ENCODE results near the gene TMEM161B.
"Not testable (repeated sequence)": the region's sequence is repeated elsewhere in the genome, so short reads cannot be mapped to it uniquely, and the experiment has no call there.

The TMEM161B gene

GRCh38 chr5:88190106-88190834, 78.4 kb downstream of the TMEM161B start:
- no peak for ATAC-seq
- TF ChIP-seq ZNF70 (CRISPR knock-in tag; IDR thresholded peaks at IDR 0.05) (no peak), SNAI2 (CRISPR knock-in tag; IDR thresholded peaks at IDR 0.05) (no peak), BACH2 (CRISPR knock-in tag; IDR thresholded peaks at IDR 0.05; ENCODE audit: borderline replicate concordance) (no peak), ZFP30 (CRISPR knock-in tag; IDR thresholded peaks at IDR 0.05) (no peak), PATZ1 (CRISPR knock-in tag; IDR thresholded peaks at IDR 0.05; ENCODE audit: borderline replicate concordance) (no peak), ISL1 (CRISPR knock-in tag; IDR thresholded peaks at IDR 0.05) (no peak), PPARA (CRISPR knock-in tag; IDR thresholded peaks at IDR 0.05; ENCODE audit: borderline replicate concordance) (no peak), ZNF8 (CRISPR knock-in tag; IDR thresholded peaks at IDR 0.05) (no peak), TOX (CRISPR knock-in tag; IDR thresholded peaks at IDR 0.05; ENCODE audit: borderline replicate concordance) (no peak), POU6F1 (CRISPR knock-in tag; IDR thresholded peaks at IDR 0.05; ENCODE audit: borderline replicate concordance, low read depth) (no peak), ZC3H10 (CRISPR knock-in tag; IDR thresholded peaks at IDR 0.05) (no peak), OSR1 (CRISPR knock-in tag; IDR thresholded peaks at IDR 0.05) (no peak), RARB (CRISPR knock-in tag; IDR thresholded peaks at IDR 0.05) (no peak), ZNF565 (CRISPR knock-in tag; conservative IDR thresholded peaks at IDR 0.05; ENCODE audit: low read depth) (no peak), ARNTL (CRISPR knock-in tag; IDR thresholded peaks at IDR 0.05; ENCODE audit: borderline replicate concordance, low read depth) (no peak), CREB5 (CRISPR knock-in tag; IDR thresholded peaks at IDR 0.05; ENCODE audit: low read depth) (no peak), ESRRG (CRISPR knock-in tag; IDR thresholded peaks at IDR 0.05) (no peak)

- ATAC-seq: not testable (repeated sequence)
These were observed 79.2 kb downstream of the TMEM161B start for GRCh38 chr5:88189484-88189883.

GRCh38 chr5:88188458-88189132, 80.0 kb downstream of the TMEM161B start:
- TF ChIP-seq CREB5 (CRISPR knock-in tag; IDR thresholded peaks at IDR 0.05; ENCODE audit: low read depth) (no peak), ZNF8 (CRISPR knock-in tag; IDR thresholded peaks at IDR 0.05) (no peak), PATZ1 (CRISPR knock-in tag; IDR thresholded peaks at IDR 0.05; ENCODE audit: borderline replicate concordance) (no peak), ZC3H10 (CRISPR knock-in tag; IDR thresholded peaks at IDR 0.05) (no peak), BACH2 (CRISPR knock-in tag; IDR thresholded peaks at IDR 0.05; ENCODE audit: borderline replicate concordance) (no peak), SNAI2 (CRISPR knock-in tag; IDR thresholded peaks at IDR 0.05) (no peak), ISL1 (CRISPR knock-in tag; IDR thresholded peaks at IDR 0.05) (no peak), GLIS3 (CRISPR knock-in tag; IDR thresholded peaks at IDR 0.05) (no peak), ZNF565 (CRISPR knock-in tag; conservative IDR thresholded peaks at IDR 0.05; ENCODE audit: low read depth) (no peak), ZFP30 (CRISPR knock-in tag; IDR thresholded peaks at IDR 0.05) (no peak), ZFP3 (CRISPR knock-in tag; IDR thresholded peaks at IDR 0.05) (no peak), PPARA (CRISPR knock-in tag; IDR thresholded peaks at IDR 0.05; ENCODE audit: borderline replicate concordance) (no peak), ARNTL (CRISPR knock-in tag; IDR thresholded peaks at IDR 0.05; ENCODE audit: borderline replicate concordance, low read depth) (no peak)
- no peak for ATAC-seq
